Smooth muscle cell (in vitro differentiated cells): Measurements from ENCODE around the gene NDUFB8. TPM values are rescaled to one million over a fixed set of nuclear protein-coding genes. Genes with fewer than 3 reads are reported as not detected.

Source experiments
- DNase-seq: peaks from one replicate; lab custom pipeline; 2025; ENCODE audit not compliant: unreplicated experiment; lab: John Stamatoyannopoulos, UW
- H2AFZ ChIP-seq: fragments of 200-600 bp; sonication (generic); 2 replicates; pipeline ENCODE4 v1.6.0; 2016; ENCODE audit warnings: antibody characterized with exemption, low read depth, mild to moderate bottlenecking
- H3F3A ChIP-seq: fragments of 200-600 bp; sonication (generic); 2 replicates; pipeline ENCODE4 v1.6.0; 2017; ENCODE audit warnings: antibody characterized with exemption, low read depth
- H3K27ac ChIP-seq: fragments of 200-600 bp; sonication (generic); 2 replicates; pipeline ENCODE4 v1.5.1; 2016; ENCODE audit warnings: low read depth, mild to moderate bottlenecking
- H3K27me3 ChIP-seq: fragments of 200-600 bp; sonication (generic); 2 replicates; pipeline ENCODE4 v1.6.1; 2016; ENCODE audit warnings: low read depth, mild to moderate bottlenecking
- H3K36me3 ChIP-seq: fragments of 200-600 bp; sonication (generic); 2 replicates; pipeline ENCODE4 v1.5.1; 2016; ENCODE audit warnings: low read depth
- H3K4me1 ChIP-seq: fragments of 200-600 bp; sonication (generic); 2 replicates; pipeline ENCODE4 v1.5.1; 2016; ENCODE audit warnings: low read depth
- H3K4me2 ChIP-seq: fragments of 200-600 bp; sonication (generic); 2 replicates; pipeline ENCODE4 v1.6.0; 2016; ENCODE audit warnings: mild to moderate bottlenecking
- H3K4me3 ChIP-seq: fragments of 200-600 bp; sonication (generic); 2 replicates; pipeline ENCODE4 v1.5.1; 2016; ENCODE audit warnings: mild to moderate bottlenecking
- H3K79me2 ChIP-seq: fragments of 200-600 bp; sonication (generic); 2 replicates; pipeline ENCODE4 v1.6.0; 2016; ENCODE audit warnings: low read depth, mild to moderate bottlenecking
- H3K9ac ChIP-seq: fragments of 200-600 bp; sonication (generic); 2 replicates; pipeline ENCODE4 v1.6.0; 2016; ENCODE audit warnings: low read depth
- H3K9me3 ChIP-seq: fragments of 200-600 bp; sonication (generic); replicated peaks from 2 replicates; pipeline ENCODE4 v1.5.1; 2016; ENCODE audit warnings: low read depth
- H4K20me1 ChIP-seq: fragments of 200-600 bp; sonication (generic); 2 replicates; pipeline ENCODE4 v1.6.0; 2016; ENCODE audit warnings: low read depth
- CTCF ChIP-seq: fragments of 200-600 bp; sonication (generic); IDR thresholded peaks from 2 replicates; pipeline ENCODE4 v1.5.1; 2017; ENCODE audit warnings: borderline replicate concordance, mild to moderate bottlenecking, antibody characterized with exemption; ENCODE audit not compliant: insufficient read depth, poor library complexity, severe bottlenecking
- WGBS: methylation state at CpG from one replicate; pipeline ENCODE4 v1.1.7; 2016; ENCODE audit warnings: low lambda C conversion rate; 5-methylcytosine and 5-hydroxymethylcytosine counted together
- polyA plus RNA-seq: library from polyadenylated mRNA; unstranded; fragments of >200 nt; fragmentation: Nextera tagmentation; extraction: Ambion mirVana; gene quantifications from 2 replicates; pipeline ENCODE4 v1.2.1, GENCODE V29; 2016
- total RNA-seq: library from RNA; depleted of rRNA; stranded (reverse); fragments of >200 nt; gene quantifications from 2 replicates; pipeline ENCODE4 v1.2.3, GENCODE V29; 2014

NDUFB8 gene
- total and polyA plus RNA-seq, 2 experiments from 2014 or later = 128 to 430 TPM

GRCh38 chr10:100506596-100507356 is 22.9 kb downstream of the NDUFB8 start:
- H3K4me1 ChIP-seq = peaks cover 12% of the 10 kb centered on the region
- H3K79me2 ChIP-seq = no peaks in the 10 kb centered on the region
- H3K9ac ChIP-seq = no peak overlapping the region
- no peak overlapping the region for H3K4me3 ChIP-seq
- H2AFZ ChIP-seq = no peak overlapping the region
- H3K36me3 ChIP-seq = no peaks in the 10 kb centered on the region
- H3K27me3 ChIP-seq = no peaks in the 10 kb centered on the region
- H3K27ac ChIP-seq = no peak overlapping the region
- H3K4me2 ChIP-seq = no peak overlapping the region
- DNase-seq = no peak
- no peaks in the 10 kb centered on the region for H3K9me3 ChIP-seq
- TF ChIP-seq CTCF = no peak
- 58% methylated on average over 5 of the region's 5 CpGs for WGBS
- no peaks in the 10 kb centered on the region for H4K20me1 ChIP-seq
- no peaks in the 10 kb centered on the region for H3F3A ChIP-seq

- Histone ChIP-seq H3K4me1 (peaks cover 12% of the 10 kb centered on the region), H3F3A (no peaks in the 10 kb centered on the region), H3K9ac (no peak overlapping the region), H3K27me3 (no peaks in the 10 kb centered on the region), H4K20me1 (no peaks in the 10 kb centered on the region), H3K4me3 (no peak overlapping the region), H3K79me2 (no peaks in the 10 kb centered on the region), H2AFZ (no peak overlapping the region), H3K9me3 (no peaks in the 10 kb centered on the region), H3K4me2 (no peak overlapping the region), H3K27ac (no peak overlapping the region), H3K36me3 (no peaks in the 10 kb centered on the region)
- no peak for DNase-seq
- WGBS = 98% methylated on average over 2 of the region's 2 CpGs
- no peak for TF ChIP-seq CTCF
These were observed 24.5 kb downstream of the NDUFB8 start for GRCh38 chr10:100505164-100505563.

GRCh38 chr10:100504096-100504495 is 25.6 kb downstream of the NDUFB8 start:
- H2AFZ ChIP-seq = no peak overlapping the region
- no peaks in the 10 kb centered on the region for H4K20me1 ChIP-seq

More at GRCh38 chr10:100504096-100504495, 25.6 kb downstream of the NDUFB8 start:
- no peak overlapping the region for H3K27ac ChIP-seq
- H3F3A ChIP-seq = no peaks in the 10 kb centered on the region
- no peaks in the 10 kb centered on the region for H3K9me3 ChIP-seq
- no peaks in the 10 kb centered on the region for H3K36me3 ChIP-seq
- no peak overlapping the region for H3K4me3 ChIP-seq
- DNase-seq = no peak
- no peak for TF ChIP-seq CTCF
- no peak overlapping the region for H3K9ac ChIP-seq
- H3K4me1 ChIP-seq = peaks cover 12% of the 10 kb centered on the region
- no peak overlapping the region for H3K4me2 ChIP-seq
- H3K27me3 ChIP-seq = no peaks in the 10 kb centered on the region
- WGBS = 72% methylated on average over 5 of the region's 5 CpGs
- H3K79me2 ChIP-seq = no peaks in the 10 kb centered on the region
